Islet precursor cell (in vitro differentiated cells): ENCODE measurements around the gene DNLZ.

ENCODE experiments used
- DNase-seq: peaks from one replicate; pipeline ENCODE4 v3.0.0-alpha.2; 2018

DNLZ gene

DNA sequence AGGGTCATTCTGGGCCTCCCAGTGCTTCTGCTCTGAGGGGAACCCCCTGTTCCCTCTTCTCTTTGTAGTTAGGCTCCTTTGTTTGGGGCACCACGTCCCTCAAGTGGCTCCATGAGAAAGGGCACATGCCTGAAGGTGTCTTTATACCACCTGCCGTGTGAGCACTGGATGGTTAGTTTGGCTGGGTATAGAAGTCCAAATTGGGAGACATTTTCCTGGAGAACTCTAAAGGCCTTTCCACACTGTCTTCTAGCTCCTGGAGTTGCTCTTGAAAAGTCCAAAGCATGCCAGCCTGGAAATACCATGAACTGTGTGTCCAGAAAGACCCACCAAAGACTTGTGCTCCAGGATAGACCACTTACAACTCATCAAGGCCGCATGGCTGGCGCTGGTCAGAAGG lies 48.6 kb downstream of the DNLZ start:
- no peak for DNase-seq

DNA sequence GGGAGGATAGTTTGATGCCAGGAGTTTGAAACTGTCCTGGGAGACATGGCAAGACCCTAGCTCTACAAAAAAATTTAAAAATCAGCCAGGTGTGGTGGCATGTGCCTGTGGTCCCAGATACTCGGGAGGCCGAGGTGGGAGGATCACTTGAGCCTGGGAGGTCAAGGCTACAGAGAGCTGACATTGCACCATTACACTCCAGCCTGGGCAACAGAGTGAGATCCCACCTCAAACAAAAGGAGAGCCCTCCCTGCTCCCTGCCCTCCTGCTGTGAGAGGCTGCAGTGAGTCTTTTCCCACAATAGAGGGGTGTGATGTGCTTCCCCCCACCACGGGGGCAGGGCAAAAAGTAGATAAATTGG lies 49.5 kb downstream of the DNLZ start:
- DNase-seq: no peak

DNA sequence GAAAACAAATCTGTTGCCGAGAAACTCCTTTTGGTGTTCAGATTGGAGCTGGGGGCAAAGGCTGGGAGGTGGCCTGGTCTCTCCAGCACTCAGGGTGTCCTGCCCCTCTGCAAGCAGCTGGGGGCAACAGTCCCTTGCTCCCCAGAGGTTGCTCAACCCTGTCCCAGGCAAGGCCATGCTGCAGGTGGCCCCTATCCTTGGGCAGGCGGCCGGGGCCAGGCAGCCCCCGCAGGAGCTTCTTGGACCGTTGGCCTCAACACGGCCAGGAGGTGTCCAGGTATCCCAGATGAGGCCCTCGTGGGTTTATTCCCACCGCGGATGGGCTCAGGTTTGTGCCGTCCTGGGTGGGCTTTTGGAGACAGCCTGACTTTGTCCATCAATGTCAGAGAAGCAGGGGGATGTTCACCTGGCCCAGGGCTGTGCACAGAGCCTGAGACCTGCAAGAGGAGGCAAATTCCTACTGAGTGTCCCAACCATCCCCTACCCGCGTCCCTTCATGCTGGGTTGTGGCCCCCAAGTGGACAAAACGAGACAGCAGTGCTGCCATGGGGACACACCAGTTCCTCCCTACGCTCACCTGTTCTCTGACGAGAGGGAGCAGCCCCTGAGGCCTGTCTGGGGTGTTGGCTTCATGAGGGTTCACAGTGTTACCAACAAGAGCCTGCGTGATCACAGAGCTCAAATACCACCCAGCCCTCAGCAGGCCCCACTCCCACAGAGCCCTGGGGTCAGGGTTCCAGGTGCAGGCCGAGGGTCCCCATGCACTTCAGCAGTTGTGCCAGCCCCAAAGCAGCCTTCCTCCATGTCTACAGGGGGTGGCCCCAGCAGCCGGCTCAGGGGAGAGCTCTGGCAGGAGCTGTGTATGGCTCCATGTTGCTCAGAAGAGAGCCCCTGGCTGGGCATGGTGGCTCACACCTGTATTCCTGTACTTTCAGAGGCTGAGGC lies 50.2 kb downstream of the DNLZ start:
- DNase-seq: no peak

DNA sequence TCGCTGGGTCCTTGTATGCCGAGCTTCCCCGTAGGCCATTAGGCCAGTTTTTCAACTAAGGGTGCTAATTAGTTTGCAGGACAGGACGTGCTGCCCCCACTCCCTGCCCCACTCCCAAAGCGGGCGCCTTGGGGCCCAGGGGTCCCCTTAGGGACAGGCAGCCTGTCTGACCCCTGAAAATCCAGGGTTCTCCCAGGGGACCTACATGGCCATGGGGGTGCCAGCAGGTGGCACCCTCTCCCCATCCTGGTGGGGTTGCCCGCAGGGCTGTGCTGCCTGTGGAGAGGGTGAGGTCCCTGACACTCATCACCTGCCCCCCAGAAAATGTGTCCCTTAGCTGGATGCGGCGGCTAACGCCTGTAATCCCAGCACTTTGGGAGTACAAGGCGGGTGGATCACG lies 51.1 kb downstream of the DNLZ start:
- DNase-seq: no peak

DNA sequence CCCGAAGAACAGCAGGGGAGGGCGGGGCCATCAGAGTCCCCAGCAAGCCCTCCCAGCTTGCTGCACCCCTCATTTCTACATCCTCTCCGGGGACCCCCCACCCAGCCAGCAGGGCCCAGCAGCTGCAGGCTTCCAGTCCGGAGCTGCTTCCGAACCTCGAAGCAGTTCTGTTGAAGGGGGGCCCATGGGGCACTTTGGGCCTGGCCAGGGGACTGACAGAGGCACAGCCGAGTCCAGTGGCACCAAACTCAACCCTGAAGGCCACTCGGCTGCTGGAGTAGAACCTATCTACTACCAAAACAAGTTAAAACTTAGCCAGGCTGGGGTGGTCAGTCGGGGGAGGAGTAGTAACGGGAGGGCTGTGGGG lies 51.6 kb downstream of the DNLZ start:
- DNase-seq: no peak

DNA sequence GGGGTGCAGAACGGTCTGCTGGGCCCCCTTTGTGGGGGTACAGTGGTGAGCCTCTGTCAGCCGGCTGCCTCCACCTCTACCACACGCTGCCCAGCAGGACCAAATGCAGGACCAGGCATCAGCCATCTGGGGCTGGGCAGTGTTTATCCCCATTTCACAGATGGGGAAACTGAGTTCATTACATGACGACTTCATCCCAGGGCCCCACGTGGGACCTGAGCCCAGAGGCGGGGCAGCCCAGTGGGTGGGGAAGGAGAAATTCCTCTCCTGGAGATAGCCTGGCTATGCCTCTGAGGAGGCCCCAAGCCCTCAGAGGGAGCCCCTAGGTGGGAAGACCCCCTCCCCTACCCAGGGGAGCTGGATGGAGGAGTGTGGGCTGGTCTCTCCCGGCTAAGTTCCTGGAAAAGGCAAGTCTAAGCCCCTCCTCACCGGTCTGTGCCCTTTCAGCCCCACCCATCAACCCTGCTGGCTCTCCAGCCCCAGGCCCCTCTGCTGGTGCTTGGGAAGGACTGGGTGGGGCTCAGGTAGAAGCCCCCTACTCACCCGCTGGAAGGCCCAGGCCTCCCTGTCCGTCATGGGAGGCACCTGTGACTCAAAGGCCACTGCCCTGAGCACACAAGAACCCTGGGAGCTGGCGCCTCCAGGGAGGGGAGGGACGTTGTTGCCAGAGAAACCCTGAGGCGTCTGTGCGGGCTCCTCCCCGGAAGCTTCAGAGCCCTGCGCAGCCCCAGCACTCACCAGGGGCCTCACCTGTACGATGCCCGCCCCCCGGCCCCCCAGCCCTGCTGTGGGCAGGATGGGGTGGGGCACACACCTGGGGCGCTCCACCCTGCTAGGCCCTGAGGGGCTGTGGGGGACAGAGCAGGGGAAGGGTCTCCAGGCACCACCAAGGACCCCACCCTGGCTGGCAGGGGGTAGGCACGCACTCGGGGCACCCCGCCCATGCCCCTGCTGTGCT lies 52.2 kb downstream of the DNLZ start:
- no peak for DNase-seq

DNA sequence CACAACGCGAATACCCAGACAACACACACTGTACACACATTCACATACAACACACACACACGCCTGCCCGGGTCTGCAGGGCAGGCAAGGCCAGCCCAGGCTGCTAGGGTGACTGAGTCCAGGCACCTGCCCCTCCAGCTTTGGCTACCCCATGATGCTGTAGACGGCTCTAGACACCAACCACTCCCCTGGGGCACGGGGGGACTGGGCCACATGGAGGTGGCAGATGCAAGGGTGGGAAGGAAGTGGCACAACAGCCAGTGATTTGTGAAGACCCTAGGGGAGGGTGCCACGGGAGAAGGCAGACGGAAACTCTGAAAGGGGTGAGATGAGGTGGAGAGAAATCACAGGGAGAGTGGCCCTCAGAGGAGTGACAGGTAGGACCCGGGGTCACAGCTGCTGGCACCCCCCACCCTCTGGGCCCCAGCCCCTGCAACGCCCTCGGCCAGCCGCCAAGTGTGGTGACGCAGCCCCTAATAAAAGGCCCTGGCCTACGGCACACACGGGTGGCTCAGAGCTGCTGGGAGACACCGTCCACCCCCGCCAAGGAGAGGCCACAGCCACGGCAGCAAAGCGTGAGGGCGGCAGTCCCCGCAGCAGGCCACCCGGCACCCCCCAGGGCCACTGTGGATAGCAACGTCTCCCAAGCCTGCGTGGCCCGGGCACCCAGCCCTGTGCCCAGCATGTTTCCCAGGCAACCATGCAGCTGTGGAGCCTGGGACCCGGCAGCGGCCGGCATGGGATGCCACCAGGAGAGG lies 53.1 kb downstream of the DNLZ start:
- DNase-seq: no peak

DNA sequence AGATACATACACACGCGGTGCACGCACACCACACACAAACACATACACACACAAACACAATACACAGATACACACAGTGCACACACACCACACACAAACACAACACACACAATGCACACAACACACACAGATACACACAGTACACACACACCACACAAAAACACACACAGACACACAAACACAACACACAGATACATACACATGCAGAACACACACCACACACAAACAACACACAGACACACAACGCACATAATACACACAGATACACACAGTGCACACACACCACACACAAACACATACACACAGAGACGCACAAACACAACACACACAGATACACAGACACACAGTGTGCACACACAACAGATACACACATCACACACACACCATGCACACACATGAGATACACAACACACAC lies 53.7 kb downstream of the DNLZ start:
- no peak for DNase-seq
